ENCODE results near the gene MGAT4A. TPM values are rescaled to one million over a fixed set of nuclear protein-coding genes. Genes with fewer than 3 reads are reported as not detected.
A peak's percentile ranks its signal among the peaks of the same experiment; 100 is the strongest.

Gene MGAT4A
- total and polyA plus RNA-seq, 2 of the 13 experiments (the other 11 are each of a cell fraction or from before 2014, with no cell fraction given): 47.2 to 90.9 TPM

GRCh38 chr2:98608116-98608961 is 122.6 kb downstream of the MGAT4A start, which contains the start of the genes COA5 and UNC50 (continued):
- peak; percentile 39; the same call in 1 of the 2 replicates for TF ChIP-seq BRCA1 (CRISPR knock-in tag; IDR thresholded peaks at IDR 0.05)
- no peak for TF ChIP-seq TBP (CRISPR knock-in tag; IDR thresholded peaks at IDR 0.05)
- TF ChIP-seq MAFF (IDR thresholded peaks at IDR 0.05; ENCODE audit: low read depth, low read length): no peak; the same call in 1 of the 2 replicates
- peak; percentile 97 for TF ChIP-seq GMEB1 (CRISPR knock-in tag; IDR thresholded peaks at IDR 0.05; ENCODE audit: borderline replicate concordance)
- peak; percentile 99 for TF ChIP-seq BCL3 (CRISPR knock-in tag; IDR thresholded peaks at IDR 0.05)
- TF ChIP-seq ZSCAN20 (CRISPR knock-in tag; IDR thresholded peaks at IDR 0.05; ENCODE audit: borderline replicate concordance): peak; percentile 61; the same call in 1 of the 2 replicates
- TF ChIP-seq ZNF12 (CRISPR knock-in tag; IDR thresholded peaks at IDR 0.05): peak; percentile 31; the same call in 1 of the 2 replicates
- peak; percentile 95 for TF ChIP-seq HES4 (CRISPR knock-in tag; IDR thresholded peaks at IDR 0.05; ENCODE audit: borderline replicate concordance)
- no peak for TF ChIP-seq SUZ12 (IDR thresholded peaks at IDR 0.05; ENCODE audit: low read depth, low read length)
- TF ChIP-seq, protein P1, sequence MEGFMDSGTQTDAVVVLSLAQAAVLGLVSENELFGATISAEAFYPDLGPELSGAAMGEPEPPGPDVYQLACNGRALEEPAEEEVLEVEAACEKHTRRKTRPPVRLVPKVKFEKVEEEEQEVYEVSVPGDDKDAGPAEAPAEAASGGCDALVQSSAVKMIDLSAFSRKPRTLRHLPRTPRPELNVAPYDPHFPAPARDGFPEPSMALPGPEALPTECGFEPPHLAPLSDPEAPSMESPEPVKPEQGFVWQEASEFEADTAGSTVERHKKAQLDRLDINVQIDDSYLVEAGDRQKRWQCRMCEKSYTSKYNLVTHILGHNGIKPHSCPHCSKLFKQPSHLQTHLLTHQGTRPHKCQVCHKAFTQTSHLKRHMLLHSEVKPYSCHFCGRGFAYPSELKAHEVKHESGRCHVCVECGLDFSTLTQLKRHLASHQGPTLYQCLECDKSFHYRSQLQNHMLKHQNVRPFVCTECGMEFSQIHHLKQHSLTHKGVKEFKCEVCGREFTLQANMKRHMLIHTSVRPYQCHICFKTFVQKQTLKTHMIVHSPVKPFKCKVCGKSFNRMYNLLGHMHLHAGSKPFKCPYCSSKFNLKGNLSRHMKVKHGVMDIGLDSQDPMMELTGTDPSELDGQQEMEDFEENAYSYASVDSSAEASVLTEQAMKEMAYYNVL (CRISPR knock-in tag; IDR thresholded peaks at IDR 0.05; ENCODE audit: borderline replicate concordance): peak; percentile 70; the same call in 1 of the 2 replicates
- TF ChIP-seq ZNF343 (CRISPR knock-in tag; IDR thresholded peaks at IDR 0.05): peak; percentile 70; the same call in 1 of the 2 replicates
- TF ChIP-seq KMT2B (CRISPR knock-in tag; IDR thresholded peaks at IDR 0.05): peak; percentile 99
- TF ChIP-seq, protein P2, sequence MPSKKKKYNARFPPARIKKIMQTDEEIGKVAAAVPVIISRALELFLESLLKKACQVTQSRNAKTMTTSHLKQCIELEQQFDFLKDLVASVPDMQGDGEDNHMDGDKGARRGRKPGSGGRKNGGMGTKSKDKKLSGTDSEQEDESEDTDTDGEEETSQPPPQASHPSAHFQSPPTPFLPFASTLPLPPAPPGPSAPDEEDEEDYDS (CRISPR knock-in tag; IDR thresholded peaks at IDR 0.05): peak; percentile 83
- 0 out of 2 replicates have a peak, but pooled peaks have one; percentile 2 for TF ChIP-seq KDM6A (CRISPR knock-in tag; IDR thresholded peaks at IDR 0.05; ENCODE audit: low read depth)
- TF ChIP-seq ISL2 (CRISPR knock-in tag; IDR thresholded peaks at IDR 0.05): peak; percentile 72; the same call in 1 of the 2 replicates
- no peak for TF ChIP-seq ZNF496 (CRISPR knock-in tag; IDR thresholded peaks at IDR 0.05; ENCODE audit: insufficient replicate concordance)
- TF ChIP-seq TAF15 (IDR thresholded peaks at IDR 0.05; ENCODE audit: low read depth, low read length, poor library complexity, severe bottlenecking): peak; percentile 96
- TF ChIP-seq, protein P3, sequence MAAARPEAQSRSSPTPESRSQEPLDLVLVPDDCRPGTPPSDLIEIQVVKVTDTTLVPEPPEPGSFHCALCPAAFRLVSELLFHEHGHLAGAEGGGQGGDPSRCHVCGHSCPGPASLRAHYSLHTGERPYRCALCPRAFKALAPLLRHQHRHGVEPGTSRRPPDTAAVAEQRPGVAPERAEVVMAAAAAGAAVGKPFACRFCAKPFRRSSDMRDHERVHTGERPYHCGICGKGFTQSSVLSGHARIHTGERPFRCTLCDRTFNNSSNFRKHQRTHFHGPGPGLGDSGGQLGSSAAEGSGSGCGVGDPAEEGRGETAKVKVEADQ (CRISPR knock-in tag; IDR thresholded peaks at IDR 0.05; ENCODE audit: borderline replicate concordance): peak; percentile 98
- TF ChIP-seq SATB2 (CRISPR knock-in tag; IDR thresholded peaks at IDR 0.05): peak; percentile 61; the same call in 1 of the 2 replicates
- TF ChIP-seq ZNF354B (CRISPR knock-in tag; IDR thresholded peaks at IDR 0.05): 0 out of 2 replicates have a peak, but pooled peaks have one; percentile 76
